HepG2 (cell line): ENCODE measurements around the gene PSEN1. TPM values are rescaled to one million over a fixed set of nuclear protein-coding genes. Genes with fewer than 3 reads are reported as not detected.

Source experiments
- CTCF ChIP-seq: sonication (generic); formaldehyde crosslinking; IDR thresholded peaks from 2 replicates; pipeline ENCODE4 v1.5.0; 2020; ENCODE audit warnings: mild to moderate bottlenecking, missing genetic modification reagents, moderate library complexity
- DPF2 ChIP-seq: sonication (generic); formaldehyde crosslinking; IDR thresholded peaks from 2 replicates; pipeline ENCODE4 v1.4.0; 2020; ENCODE audit warnings: mild to moderate bottlenecking, low read depth, missing genetic modification reagents, borderline replicate concordance
- FUBP1 ChIP-seq: sonication (generic); formaldehyde crosslinking; IDR thresholded peaks from 2 replicates; pipeline ENCODE4 v1.5.1; 2020; ENCODE audit warnings: missing genetic modification reagents, mild to moderate bottlenecking, borderline replicate concordance
- IRF2 ChIP-seq: IDR thresholded peaks from 2 replicates; pipeline ENCODE4 v1.6.1; 2018; ENCODE audit warnings: missing genetic modification reagents, missing compliant biosample characterization
- KLF13 ChIP-seq: sonication (generic); formaldehyde crosslinking; IDR thresholded peaks from 2 replicates; pipeline ENCODE4 v1.4.0; 2020; ENCODE audit warnings: mild to moderate bottlenecking, missing genetic modification reagents
- LCORL ChIP-seq, 2 experiments: fragments of 450-650 bp in 1 of 2; sonication (generic) in 1 of 2; formaldehyde crosslinking in 1 of 2; IDR thresholded peaks; 2 replicates each; pipeline versions ENCODE4 v1.5.0 to v1.6.1; 2017 to 2020; ENCODE audit warnings: antibody characterized with exemption in 1 of 2, missing genetic modification reagents in 1 of 2
- MYNN ChIP-seq: sonication (generic); formaldehyde crosslinking; IDR thresholded peaks from 2 replicates; pipeline ENCODE4 v1.4.0; 2020; ENCODE audit warnings: mild to moderate bottlenecking, low read depth, missing genetic modification reagents
- NRL ChIP-seq: sonication (generic); formaldehyde crosslinking; IDR thresholded peaks from 2 replicates; pipeline ENCODE4 v1.5.0; 2020; ENCODE audit warnings: missing genetic modification reagents, mild to moderate bottlenecking, moderate library complexity, borderline replicate concordance
- PHF8 ChIP-seq: sonication (generic); formaldehyde crosslinking; IDR thresholded peaks from 2 replicates; pipeline ENCODE4 v1.5.0; 2020; ENCODE audit warnings: missing genetic modification reagents
- PLSCR1 ChIP-seq: sonication (generic); formaldehyde crosslinking; IDR thresholded peaks from 2 replicates; pipeline ENCODE4 v1.5.0; 2020; ENCODE audit warnings: missing genetic modification reagents, mild to moderate bottlenecking, borderline replicate concordance
- REPIN1 ChIP-seq: sonication (generic); formaldehyde crosslinking; IDR thresholded peaks from 2 replicates; pipeline ENCODE4 v1.8.0; 2022; ENCODE audit warnings: missing genetic modification reagents, low read depth, mild to moderate bottlenecking, borderline replicate concordance
- TBX2 ChIP-seq: sonication (generic); formaldehyde crosslinking; IDR thresholded peaks from 2 replicates; pipeline ENCODE4 v1.5.0; 2020; ENCODE audit warnings: missing genetic modification reagents, mild to moderate bottlenecking, borderline replicate concordance
- ZBTB10 ChIP-seq: sonication (generic); formaldehyde crosslinking; IDR thresholded peaks from 2 replicates; pipeline ENCODE4 v1.4.0; 2020; ENCODE audit warnings: missing genetic modification reagents, borderline replicate concordance
- ZC3H4 ChIP-seq: sonication (generic); formaldehyde crosslinking; IDR thresholded peaks from 2 replicates; pipeline ENCODE4 v1.4.0; 2020; ENCODE audit warnings: missing genetic modification reagents, borderline replicate concordance
- ZFP36 ChIP-seq: fragments of 150-350 bp; IDR thresholded peaks from 2 replicates; pipeline ENCODE4 v1.6.1; 2018; ENCODE audit warnings: borderline replicate concordance, low read length, low read depth; ENCODE audit not compliant: partially characterized antibody
- ZNF260 ChIP-seq: sonication (generic); formaldehyde crosslinking; IDR thresholded peaks from 2 replicates; pipeline ENCODE4 v1.4.0; 2020; ENCODE audit warnings: missing genetic modification reagents, low read depth, mild to moderate bottlenecking, borderline replicate concordance
- ZNF274 ChIP-seq: sonication (generic); formaldehyde crosslinking; IDR thresholded peaks from 2 replicates; pipeline ENCODE4 v1.5.1; 2020; ENCODE audit warnings: mild to moderate bottlenecking, missing genetic modification reagents
- ZNF331 ChIP-seq: sonication (generic); formaldehyde crosslinking; IDR thresholded peaks from 2 replicates; pipeline ENCODE4 v1.4.0; 2020; ENCODE audit warnings: missing genetic modification reagents
- ZSCAN25 ChIP-seq: sonication (generic); formaldehyde crosslinking; IDR thresholded peaks from 2 replicates; pipeline ENCODE4 v1.8.0; 2022; ENCODE audit warnings: mild to moderate bottlenecking, missing genetic modification reagents
- polyA plus RNA-seq, 8 experiments: library from polyadenylated mRNA; depleted of rRNA in 3 of 8; stranded (reverse) in 7 of 8; unstranded in 1 of 8; fragments of >200 nt; fragmentation: Illumina TruSeq in 4 of 8; extraction: Trizol in 4 of 8; gene quantifications; 2 replicates each; pipeline versions ENCODE4 v1.2.1 to v1.2.3, GENCODE V29; 2011 to 2016; ENCODE audit warnings: low read depth in 4 of 8, missing spikeins in 1 of 8, mixed read lengths in 1 of 8; ENCODE audit not compliant: insufficient read depth in 1 of 8
- total RNA-seq, 5 experiments: library from RNA; depleted of rRNA; stranded (reverse); fragments of >200 nt; fragmentation: Illumina TruSeq; extraction: Trizol; gene quantifications; 2 replicates each; pipeline ENCODE4 v1.2.3, GENCODE V29; 2016; ENCODE audit warnings: low read depth in 1 of 5

PSEN1 gene
- total and polyA plus RNA-seq, 2 of the 13 experiments (the other 11 are each of a cell fraction or from before 2014, with no cell fraction given), result 12.5 to 26.6 TPM

GRCh38 chr14:73231981-73232851 lies 95.9 kb downstream of the PSEN1 start (continued):
- TF ChIP-seq LCORL (IDR thresholded peaks at IDR 0.05) (no peak), LCORL (CRISPR knock-in tag; IDR thresholded peaks at IDR 0.05) (no peak), ZNF274 (CRISPR knock-in tag) (peak; percentile 67; the same call in 1 of the 2 replicates), TBX2 (no peak), MYNN (no peak), FUBP1 (CRISPR knock-in tag) (no peak), IRF2 (peak; percentile 54; the same call in 1 of the 2 replicates), ZNF260 (CRISPR knock-in tag) (no peak), DPF2 (CRISPR knock-in tag) (no peak), REPIN1 (CRISPR knock-in tag) (no peak; the same call in 1 of the 2 replicates), ZNF331 (CRISPR knock-in tag) (0 out of 2 replicates have a peak, but pooled peaks have one; percentile 11), ZFP36 (no peak), ZSCAN25 (0 out of 2 replicates have a peak, but pooled peaks have one; percentile 29), ZC3H4 (no peak), ZBTB10 (CRISPR knock-in tag) (no peak), PHF8 (peak; percentile 44; the same call in 1 of the 2 replicates), PLSCR1 (CRISPR knock-in tag) (no peak), NRL (0 out of 2 replicates have a peak, but pooled peaks have one; percentile 30), CTCF (CRISPR knock-in tag) (peak; percentile 93), KLF13 (CRISPR knock-in tag) (no peak)
